HepG2 (cell line): ENCODE data around the gene LCE5A. TPM values are rescaled to one million over a fixed set of nuclear protein-coding genes. Genes with fewer than 3 reads are reported as not detected.

Experiments
- HDAC1 ChIP-seq: sonication (generic); formaldehyde crosslinking; IDR thresholded peaks from 2 replicates; pipeline ENCODE4 v1.5.1; 2020; ENCODE audit warnings: mild to moderate bottlenecking, missing genetic modification reagents
- RFX3 ChIP-seq: IDR thresholded peaks from 2 replicates; pipeline ENCODE4 v1.6.1; 2016; ENCODE audit warnings: missing biosample characterization, missing genetic modification reagents
- TEAD2 ChIP-seq: sonication (generic); formaldehyde crosslinking; IDR thresholded peaks from 2 replicates; pipeline ENCODE4 v1.9.0; 2021; ENCODE audit warnings: missing genetic modification reagents
- ZMYM3 ChIP-seq: sonication (generic); formaldehyde crosslinking; IDR thresholded peaks from 2 replicates; pipeline ENCODE4 v1.5.1; 2020; ENCODE audit warnings: mild to moderate bottlenecking, missing genetic modification reagents
- ZNF468 ChIP-seq: sonication (generic); formaldehyde crosslinking; IDR thresholded peaks from 2 replicates; pipeline ENCODE4 v1.8.0; 2022; ENCODE audit warnings: mild to moderate bottlenecking, moderate library complexity, missing genetic modification reagents
- ZNF569 ChIP-seq: sonication (generic); formaldehyde crosslinking; IDR thresholded peaks from 2 replicates; pipeline ENCODE4 v1.5.0; 2020; ENCODE audit warnings: mild to moderate bottlenecking, missing genetic modification reagents, moderate library complexity, borderline replicate concordance
- polyA plus RNA-seq, 8 experiments: library from polyadenylated mRNA; depleted of rRNA in 3 of 8; stranded (reverse) in 7 of 8; unstranded in 1 of 8; fragments of >200 nt; fragmentation: Illumina TruSeq in 4 of 8; extraction: Trizol in 4 of 8; gene quantifications; 2 replicates each; pipeline versions ENCODE4 v1.2.1 to v1.2.3, GENCODE V29; 2011 to 2016; ENCODE audit warnings: low read depth in 4 of 8, missing spikeins in 1 of 8, mixed read lengths in 1 of 8; ENCODE audit not compliant: insufficient read depth in 1 of 8
- total RNA-seq, 5 experiments: library from RNA; depleted of rRNA; stranded (reverse); fragments of >200 nt; fragmentation: Illumina TruSeq; extraction: Trizol; gene quantifications; 2 replicates each; pipeline ENCODE4 v1.2.3, GENCODE V29; 2016; ENCODE audit warnings: low read depth in 1 of 5
- TF ChIP-seq, protein P1 (sequence below): sonication (generic); formaldehyde crosslinking; IDR thresholded peaks from 2 replicates; pipeline ENCODE4 v1.4.0; 2020; ENCODE audit warnings: mild to moderate bottlenecking, missing genetic modification reagents
- TF ChIP-seq, protein P2 (sequence below): IDR thresholded peaks from 2 replicates; pipeline ENCODE4 v1.4.0; 2020; ENCODE audit warnings: mild to moderate bottlenecking, missing genetic modification reagents
- TF ChIP-seq, protein P3 (sequence below): sonication (generic); formaldehyde crosslinking; IDR thresholded peaks from 2 replicates; pipeline ENCODE4 v1.4.0; 2020; ENCODE audit warnings: mild to moderate bottlenecking, missing genetic modification reagents
- TF ChIP-seq, protein P4 (sequence below): sonication (generic); formaldehyde crosslinking; IDR thresholded peaks from 2 replicates; pipeline ENCODE4 v1.4.0; 2020; ENCODE audit warnings: mild to moderate bottlenecking, missing genetic modification reagents, borderline replicate concordance

Gene LCE5A
- total and polyA plus RNA-seq, 2 of the 13 experiments (the other 11 are each of a cell fraction or from before 2014, with no cell fraction given), result not detected

DNA sequence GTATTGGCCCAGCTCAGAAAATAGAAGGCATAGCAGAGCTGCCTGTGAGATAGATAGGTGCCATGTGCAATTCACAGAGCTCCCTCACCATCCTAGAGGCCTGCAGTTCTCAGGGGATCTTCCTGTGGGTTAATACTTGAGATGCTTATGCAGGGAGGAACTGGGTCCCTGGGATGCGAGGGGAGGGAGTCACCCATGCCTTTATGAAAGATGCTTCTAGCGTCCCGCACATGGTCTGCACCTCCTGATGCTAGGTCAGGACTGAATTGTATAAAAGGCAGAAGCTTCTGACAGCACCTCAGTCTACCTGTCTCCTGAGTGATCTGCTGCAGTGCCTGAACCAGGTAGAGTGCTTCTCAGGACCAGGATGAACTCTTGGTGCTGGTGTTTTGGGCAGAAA, at the start of gene LCE5A (continued):
- TF ChIP-seq, protein P1, sequence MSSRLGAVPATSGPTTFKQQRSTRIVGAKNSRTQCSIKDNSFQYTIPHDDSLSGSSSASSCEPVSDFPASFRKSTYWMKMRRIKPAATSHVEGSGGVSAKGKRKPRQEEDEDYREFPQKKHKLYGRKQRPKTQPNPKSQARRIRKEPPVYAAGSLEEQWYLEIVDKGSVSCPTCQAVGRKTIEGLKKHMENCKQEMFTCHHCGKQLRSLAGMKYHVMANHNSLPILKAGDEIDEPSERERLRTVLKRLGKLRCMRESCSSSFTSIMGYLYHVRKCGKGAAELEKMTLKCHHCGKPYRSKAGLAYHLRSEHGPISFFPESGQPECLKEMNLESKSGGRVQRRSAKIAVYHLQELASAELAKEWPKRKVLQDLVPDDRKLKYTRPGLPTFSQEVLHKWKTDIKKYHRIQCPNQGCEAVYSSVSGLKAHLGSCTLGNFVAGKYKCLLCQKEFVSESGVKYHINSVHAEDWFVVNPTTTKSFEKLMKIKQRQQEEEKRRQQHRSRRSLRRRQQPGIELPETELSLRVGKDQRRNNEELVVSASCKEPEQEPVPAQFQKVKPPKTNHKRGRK, result no peak
- TF ChIP-seq, protein P2, sequence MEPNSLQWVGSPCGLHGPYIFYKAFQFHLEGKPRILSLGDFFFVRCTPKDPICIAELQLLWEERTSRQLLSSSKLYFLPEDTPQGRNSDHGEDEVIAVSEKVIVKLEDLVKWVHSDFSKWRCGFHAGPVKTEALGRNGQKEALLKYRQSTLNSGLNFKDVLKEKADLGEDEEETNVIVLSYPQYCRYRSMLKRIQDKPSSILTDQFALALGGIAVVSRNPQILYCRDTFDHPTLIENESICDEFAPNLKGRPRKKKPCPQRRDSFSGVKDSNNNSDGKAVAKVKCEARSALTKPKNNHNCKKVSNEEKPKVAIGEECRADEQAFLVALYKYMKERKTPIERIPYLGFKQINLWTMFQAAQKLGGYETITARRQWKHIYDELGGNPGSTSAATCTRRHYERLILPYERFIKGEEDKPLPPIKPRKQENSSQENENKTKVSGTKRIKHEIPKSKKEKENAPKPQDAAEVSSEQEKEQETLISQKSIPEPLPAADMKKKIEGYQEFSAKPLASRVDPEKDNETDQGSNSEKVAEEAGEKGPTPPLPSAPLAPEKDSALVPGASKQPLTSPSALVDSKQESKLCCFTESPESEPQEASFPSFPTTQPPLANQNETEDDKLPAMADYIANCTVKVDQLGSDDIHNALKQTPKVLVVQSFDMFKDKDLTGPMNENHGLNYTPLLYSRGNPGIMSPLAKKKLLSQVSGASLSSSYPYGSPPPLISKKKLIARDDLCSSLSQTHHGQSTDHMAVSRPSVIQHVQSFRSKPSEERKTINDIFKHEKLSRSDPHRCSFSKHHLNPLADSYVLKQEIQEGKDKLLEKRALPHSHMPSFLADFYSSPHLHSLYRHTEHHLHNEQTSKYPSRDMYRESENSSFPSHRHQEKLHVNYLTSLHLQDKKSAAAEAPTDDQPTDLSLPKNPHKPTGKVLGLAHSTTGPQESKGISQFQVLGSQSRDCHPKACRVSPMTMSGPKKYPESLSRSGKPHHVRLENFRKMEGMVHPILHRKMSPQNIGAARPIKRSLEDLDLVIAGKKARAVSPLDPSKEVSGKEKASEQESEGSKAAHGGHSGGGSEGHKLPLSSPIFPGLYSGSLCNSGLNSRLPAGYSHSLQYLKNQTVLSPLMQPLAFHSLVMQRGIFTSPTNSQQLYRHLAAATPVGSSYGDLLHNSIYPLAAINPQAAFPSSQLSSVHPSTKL (CRISPR knock-in tag), result no peak
- TF ChIP-seq TEAD2 (CRISPR knock-in tag) (no peak), HDAC1 (CRISPR knock-in tag) (no peak), RFX3 (CRISPR knock-in tag) (no peak), ZMYM3 (CRISPR knock-in tag) (no peak), ZNF569 (CRISPR knock-in tag) (no peak), ZNF468 (CRISPR knock-in tag) (no peak)
- TF ChIP-seq, protein P3, sequence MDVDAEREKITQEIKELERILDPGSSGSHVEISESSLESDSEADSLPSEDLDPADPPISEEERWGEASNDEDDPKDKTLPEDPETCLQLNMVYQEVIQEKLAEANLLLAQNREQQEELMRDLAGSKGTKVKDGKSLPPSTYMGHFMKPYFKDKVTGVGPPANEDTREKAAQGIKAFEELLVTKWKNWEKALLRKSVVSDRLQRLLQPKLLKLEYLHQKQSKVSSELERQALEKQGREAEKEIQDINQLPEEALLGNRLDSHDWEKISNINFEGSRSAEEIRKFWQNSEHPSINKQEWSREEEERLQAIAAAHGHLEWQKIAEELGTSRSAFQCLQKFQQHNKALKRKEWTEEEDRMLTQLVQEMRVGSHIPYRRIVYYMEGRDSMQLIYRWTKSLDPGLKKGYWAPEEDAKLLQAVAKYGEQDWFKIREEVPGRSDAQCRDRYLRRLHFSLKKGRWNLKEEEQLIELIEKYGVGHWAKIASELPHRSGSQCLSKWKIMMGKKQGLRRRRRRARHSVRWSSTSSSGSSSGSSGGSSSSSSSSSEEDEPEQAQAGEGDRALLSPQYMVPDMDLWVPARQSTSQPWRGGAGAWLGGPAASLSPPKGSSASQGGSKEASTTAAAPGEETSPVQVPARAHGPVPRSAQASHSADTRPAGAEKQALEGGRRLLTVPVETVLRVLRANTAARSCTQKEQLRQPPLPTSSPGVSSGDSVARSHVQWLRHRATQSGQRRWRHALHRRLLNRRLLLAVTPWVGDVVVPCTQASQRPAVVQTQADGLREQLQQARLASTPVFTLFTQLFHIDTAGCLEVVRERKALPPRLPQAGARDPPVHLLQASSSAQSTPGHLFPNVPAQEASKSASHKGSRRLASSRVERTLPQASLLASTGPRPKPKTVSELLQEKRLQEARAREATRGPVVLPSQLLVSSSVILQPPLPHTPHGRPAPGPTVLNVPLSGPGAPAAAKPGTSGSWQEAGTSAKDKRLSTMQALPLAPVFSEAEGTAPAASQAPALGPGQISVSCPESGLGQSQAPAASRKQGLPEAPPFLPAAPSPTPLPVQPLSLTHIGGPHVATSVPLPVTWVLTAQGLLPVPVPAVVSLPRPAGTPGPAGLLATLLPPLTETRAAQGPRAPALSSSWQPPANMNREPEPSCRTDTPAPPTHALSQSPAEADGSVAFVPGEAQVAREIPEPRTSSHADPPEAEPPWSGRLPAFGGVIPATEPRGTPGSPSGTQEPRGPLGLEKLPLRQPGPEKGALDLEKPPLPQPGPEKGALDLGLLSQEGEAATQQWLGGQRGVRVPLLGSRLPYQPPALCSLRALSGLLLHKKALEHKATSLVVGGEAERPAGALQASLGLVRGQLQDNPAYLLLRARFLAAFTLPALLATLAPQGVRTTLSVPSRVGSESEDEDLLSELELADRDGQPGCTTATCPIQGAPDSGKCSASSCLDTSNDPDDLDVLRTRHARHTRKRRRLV (CRISPR knock-in tag), result no peak
- TF ChIP-seq, protein P4, sequence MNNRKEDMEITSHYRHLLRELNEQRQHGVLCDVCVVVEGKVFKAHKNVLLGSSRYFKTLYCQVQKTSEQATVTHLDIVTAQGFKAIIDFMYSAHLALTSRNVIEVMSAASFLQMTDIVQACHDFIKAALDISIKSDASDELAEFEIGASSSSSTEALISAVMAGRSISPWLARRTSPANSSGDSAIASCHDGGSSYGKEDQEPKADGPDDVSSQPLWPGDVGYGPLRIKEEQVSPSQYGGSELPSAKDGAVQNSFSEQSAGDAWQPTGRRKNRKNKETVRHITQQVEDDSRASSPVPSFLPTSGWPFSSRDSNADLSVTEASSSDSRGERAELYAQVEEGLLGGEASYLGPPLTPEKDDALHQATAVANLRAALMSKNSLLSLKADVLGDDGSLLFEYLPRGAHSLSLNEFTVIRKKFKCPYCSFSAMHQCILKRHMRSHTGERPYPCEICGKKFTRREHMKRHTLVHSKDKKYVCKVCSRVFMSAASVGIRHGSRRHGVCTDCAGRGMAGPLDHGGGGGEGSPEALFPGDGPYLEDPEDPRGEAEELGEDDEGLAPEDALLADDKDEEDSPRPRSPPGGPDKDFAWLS (CRISPR knock-in tag), result no peak
